ENCODE measurements around the gene MMEL1.
"Not testable (repeated sequence)": the region's sequence is repeated elsewhere in the genome, so short reads cannot be mapped to it uniquely, and the experiment has no call there.

- TF ChIP-seq POLR2A, CTCF (IDR thresholded peaks at IDR 0.05): not testable (repeated sequence)
Measured at GRCh38 chr1:2652926-2653571, 20.2 kb upstream of the MMEL1 start.

Data from heart left ventricle (tissue), 13 donors.